Neuronal stem cell (in vitro differentiated cells): Measurements from ENCODE around the gene LY86.

Experiments
- DNase-seq: peaks from one replicate; pipeline ENCODE4 v3.0.0-alpha.2; 2013; ENCODE audit warnings: low spot score
- H2AFZ ChIP-seq: one replicate; pipeline ENCODE4 v1.6.1; 2013; ENCODE audit warnings: mild to moderate bottlenecking, low read length, inconsistent platforms
- H2AK5ac ChIP-seq: 2 replicates; pipeline ENCODE4 v1.6.1; 2013; ENCODE audit warnings: low read depth, mild to moderate bottlenecking, inconsistent platforms, low read length, moderate library complexity, mixed read lengths
- H2BK120ac ChIP-seq: 2 replicates; pipeline ENCODE4 v1.6.1; 2013; ENCODE audit warnings: low read depth, mild to moderate bottlenecking, inconsistent platforms, low read length, moderate library complexity, mixed read lengths
- H2BK12ac ChIP-seq: one replicate; pipeline ENCODE4 v1.6.1; 2013; ENCODE audit warnings: low read length, inconsistent platforms
- H2BK15ac ChIP-seq: 2 replicates; pipeline ENCODE4 v1.6.1; 2013; ENCODE audit warnings: mild to moderate bottlenecking, low read length, inconsistent platforms, mixed read lengths
- H2BK5ac ChIP-seq: one replicate; pipeline ENCODE4 v1.6.1; 2013; ENCODE audit warnings: inconsistent platforms, mild to moderate bottlenecking, low read length, moderate library complexity
- H3K14ac ChIP-seq: one replicate; pipeline ENCODE4 v1.6.1; 2013; ENCODE audit warnings: low read length, inconsistent platforms
- H3K18ac ChIP-seq: 2 replicates; pipeline ENCODE4 v1.6.1; 2013; ENCODE audit warnings: low read length, inconsistent platforms
- H3K23ac ChIP-seq: 2 replicates; pipeline ENCODE4 v1.6.1; 2013; ENCODE audit warnings: low read depth, mild to moderate bottlenecking, mixed read lengths, low read length, inconsistent platforms; ENCODE audit not compliant: poor library complexity
- H3K27ac ChIP-seq: replicated peaks from 3 replicates; pipeline ENCODE4 v1.5.1; 2013; ENCODE audit warnings: low read length, inconsistent platforms
- H3K27me3 ChIP-seq, 3 experiments: 2 replicates each; pipeline ENCODE4 v1.6.1; 2013; ENCODE audit warnings: low read length in 3 of 3, mild to moderate bottlenecking in 2 of 3, inconsistent platforms in 1 of 3, low read depth in 1 of 3, mixed read lengths in 1 of 3, moderate library complexity in 1 of 3; ENCODE audit not compliant: control insufficient read depth in 3 of 3, insufficient read depth in 3 of 3
- H3K36me3 ChIP-seq, 2 donors: replicated peaks in 1 of 2; 2 replicates each; pipeline ENCODE4 v1.6.1; 2013; ENCODE audit warnings: low read length in 2 of 2; ENCODE audit not compliant: control insufficient read depth in 2 of 2, insufficient read depth in 2 of 2
- H3K4ac ChIP-seq: 2 replicates; pipeline ENCODE4 v1.6.1; 2013; ENCODE audit warnings: inconsistent platforms, mild to moderate bottlenecking, low read length, moderate library complexity
- H3K4me1 ChIP-seq, 2 donors: 1 replicate in 1 of 2; 2 replicates in 1 of 2; pipeline ENCODE4 v1.6.1; 2013; ENCODE audit warnings: low read length in 2 of 2, low read depth in 1 of 2; ENCODE audit not compliant: control insufficient read depth in 2 of 2, insufficient read depth in 1 of 2
- H3K4me2 ChIP-seq: one replicate; pipeline ENCODE4 v1.6.1; 2013; ENCODE audit warnings: mild to moderate bottlenecking, low read length, inconsistent platforms; ENCODE audit not compliant: insufficient read depth, poor library complexity, severe bottlenecking
- H3K4me3 ChIP-seq, 2 donors: 2 replicates each; pipeline ENCODE4 v1.5.1; 2013; ENCODE audit warnings: low read length in 2 of 2, mild to moderate bottlenecking in 2 of 2, inconsistent platforms in 1 of 2, moderate library complexity in 1 of 2
- H3K79me1 ChIP-seq: one replicate; pipeline ENCODE4 v1.6.1; 2013; ENCODE audit warnings: low read depth, mild to moderate bottlenecking, inconsistent platforms, low read length, moderate library complexity
- H3K9ac ChIP-seq: one replicate; pipeline ENCODE4 v1.6.1; 2013; ENCODE audit warnings: mild to moderate bottlenecking, low read depth, low read length, inconsistent platforms; ENCODE audit not compliant: poor library complexity
- H3K9me3 ChIP-seq, 2 donors: replicated peaks in 1 of 2; 2 replicates each; pipeline versions ENCODE3 to v1.6.1; 2013; ENCODE audit warnings: low read length in 2 of 2, mild to moderate bottlenecking in 2 of 2, inconsistent platforms in 1 of 2, low read depth in 1 of 2, mixed read lengths in 1 of 2, moderate library complexity in 1 of 2; ENCODE audit not compliant: control insufficient read depth in 2 of 2, insufficient read depth in 1 of 2
- H4K8ac ChIP-seq: one replicate; pipeline ENCODE4 v1.6.1; 2013; ENCODE audit warnings: low read depth, mild to moderate bottlenecking, inconsistent platforms, low read length, moderate library complexity
- H4K91ac ChIP-seq: one replicate; pipeline ENCODE4 v1.6.1; 2013; ENCODE audit warnings: low read length, low read depth, mild to moderate bottlenecking, inconsistent platforms; ENCODE audit not compliant: poor library complexity
- WGBS, 2 donors: extraction: QIAGEN DNeasy Blood & Tissue Kit; methylation state at CpG; one replicate each; pipeline ENCODE4 v1.1.7; 2013; ENCODE audit warnings: missing lambda C conversion rate in 2 of 2, mixed read lengths in 1 of 2; ENCODE audit not compliant: insufficient read length in 2 of 2, insufficient replicate concordance in 1 of 2; ENCODE audit errors: extremely low coverage in 2 of 2; 5-methylcytosine and 5-hydroxymethylcytosine counted together

LY86 gene

DNA sequence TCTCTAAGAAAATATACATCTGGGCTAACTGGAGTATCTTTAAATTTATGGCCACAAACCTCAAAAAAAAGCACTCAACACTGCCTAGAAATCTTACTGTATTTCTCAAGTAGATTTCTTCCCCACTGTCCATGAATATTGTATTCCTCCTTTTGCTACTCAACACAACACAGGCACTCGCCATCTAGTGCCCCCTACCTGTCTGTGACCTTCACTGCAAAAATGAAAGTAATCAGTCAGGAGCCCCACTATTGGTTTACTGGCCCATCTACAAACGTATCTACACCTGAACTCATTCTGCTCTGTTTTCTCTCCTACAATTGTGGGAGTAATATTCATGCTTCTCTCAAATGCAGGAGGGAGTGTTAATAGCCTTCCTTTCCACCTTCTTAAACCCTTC lies 58.3 kb downstream of the LY86 start:
- H3K4me3 ChIP-seq: no peak overlapping the region
- H2BK15ac ChIP-seq: no peak overlapping the region
- H3K23ac ChIP-seq: no peak overlapping the region
- H3K4ac ChIP-seq: no peak overlapping the region
- no peak overlapping the region for H2AFZ ChIP-seq
- H3K79me1 ChIP-seq: no peaks in the 10 kb centered on the region
- peaks cover 0 to 3% of the 10 kb centered on the region in 2 donors for H3K9me3 ChIP-seq
- no peak overlapping the region for H4K8ac ChIP-seq
- H3K9ac ChIP-seq: no peak overlapping the region
- H3K14ac ChIP-seq: no peak overlapping the region
- no peak for DNase-seq
- WGBS, 2 donors: no CpG with 5 or more reads among the region's 2 CpGs
- H2BK120ac ChIP-seq: no peak overlapping the region
- H3K18ac ChIP-seq: no peak overlapping the region
- no peak overlapping the region for H2AK5ac ChIP-seq
- no peak overlapping the region for H4K91ac ChIP-seq
- H2BK12ac ChIP-seq: no peak overlapping the region
- H3K27me3 ChIP-seq: no peaks in the 10 kb centered on the region
- H2BK5ac ChIP-seq: no peak overlapping the region
- H3K36me3 ChIP-seq: no peaks in the 10 kb centered on the region
- H3K4me2 ChIP-seq: no peak overlapping the region
- no peak overlapping the region for H3K27ac ChIP-seq
- no peaks in the 10 kb centered on the region for H3K4me1 ChIP-seq

DNA sequence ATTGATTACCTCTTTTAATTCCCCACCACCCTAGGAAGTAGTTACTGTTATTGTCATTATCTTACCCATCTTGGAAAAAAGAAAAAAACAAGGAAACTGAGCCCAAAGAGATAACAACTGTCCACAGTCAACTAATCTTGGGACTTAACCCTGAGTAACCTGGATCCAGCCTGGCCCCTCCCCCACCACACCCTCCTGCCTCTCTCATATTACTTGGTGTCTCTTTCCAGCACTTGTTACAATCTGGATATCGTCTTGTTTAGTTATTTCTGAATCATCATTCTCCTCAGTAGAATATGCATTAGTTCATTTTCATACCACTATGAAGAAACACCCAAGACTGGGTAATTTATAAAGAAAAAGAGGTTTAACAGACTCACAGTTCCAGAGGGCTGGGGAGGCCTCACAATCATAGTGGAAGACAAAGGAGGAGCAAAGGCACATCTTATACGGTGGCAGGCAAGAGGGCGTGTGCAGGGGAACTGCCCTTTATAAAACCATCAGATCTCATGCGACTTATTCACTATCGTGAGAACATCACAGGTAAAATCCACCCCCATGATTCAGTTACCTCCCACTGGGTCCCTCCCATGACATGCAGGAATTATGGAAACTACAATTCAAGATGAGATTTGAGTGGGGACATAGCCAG lies 60.3 kb downstream of the LY86 start:
- no peak overlapping the region for H4K91ac ChIP-seq
- no peak overlapping the region for H3K4me3 ChIP-seq
- H3K36me3 ChIP-seq: no peaks in the 10 kb centered on the region
- no peak overlapping the region for H2BK15ac ChIP-seq
- WGBS, 2 donors: no CpG with 5 or more reads among the region's 5 CpGs
- H2BK12ac ChIP-seq: no peak overlapping the region
- H3K9me3 ChIP-seq: peaks cover 0 to 3% of the 10 kb centered on the region in 2 donors
- no peak overlapping the region for H3K4me2 ChIP-seq
- no peak overlapping the region for H2BK5ac ChIP-seq
- H3K79me1 ChIP-seq: no peaks in the 10 kb centered on the region
- no peak overlapping the region for H3K18ac ChIP-seq
- H3K4me1 ChIP-seq: no peaks in the 10 kb centered on the region
- H3K14ac ChIP-seq: no peak overlapping the region
- H3K23ac ChIP-seq: no peak overlapping the region
- no peak overlapping the region for H2AK5ac ChIP-seq
- no peak for DNase-seq
- H3K9ac ChIP-seq: no peak overlapping the region
- H3K4ac ChIP-seq: no peak overlapping the region
- no peak overlapping the region for H4K8ac ChIP-seq
- H2BK120ac ChIP-seq: no peak overlapping the region
- H3K27ac ChIP-seq: no peak overlapping the region
- H2AFZ ChIP-seq: no peak overlapping the region
- no peaks in the 10 kb centered on the region for H3K27me3 ChIP-seq

DNA sequence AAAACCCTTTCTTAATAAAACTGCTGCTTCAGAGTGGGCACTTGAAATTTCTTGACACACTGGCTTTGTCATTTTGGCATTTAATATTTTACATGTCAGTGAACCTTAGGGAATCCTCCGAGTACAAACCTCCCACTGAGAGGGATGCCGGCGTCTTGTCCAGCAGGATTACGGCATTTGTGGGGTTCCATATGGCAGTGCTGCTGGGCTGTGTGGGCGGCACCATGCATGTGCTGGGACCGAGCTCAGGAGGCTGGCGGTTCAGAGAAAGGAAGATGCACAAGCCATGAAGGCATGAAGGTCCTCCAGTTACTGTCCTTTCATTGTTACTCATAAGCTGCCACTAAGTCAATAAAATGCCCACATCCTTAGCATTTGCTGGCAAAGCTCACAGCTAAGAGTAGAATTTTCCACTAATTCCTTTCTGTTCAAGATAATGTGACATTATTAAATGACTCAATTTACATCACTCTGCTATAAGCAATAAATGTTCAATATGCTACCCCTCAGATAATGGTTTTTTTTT lies 61.4 kb downstream of the LY86 start:
- Histone ChIP-seq H3K4ac (no peak overlapping the region), H3K14ac (no peak overlapping the region), H2BK5ac (no peak overlapping the region), H3K9ac (no peak overlapping the region), H2BK120ac (no peak overlapping the region), H3K4me1 (no peaks in the 10 kb centered on the region), H3K23ac (no peak overlapping the region), H2AK5ac (no peak overlapping the region), H3K4me3 (no peak overlapping the region), H2BK15ac (no peak overlapping the region), H3K4me2 (no peak overlapping the region), H4K91ac (no peak overlapping the region), H3K27ac (no peak overlapping the region), H2AFZ (no peak overlapping the region), H3K18ac (no peak overlapping the region), H2BK12ac (no peak overlapping the region), H4K8ac (no peak overlapping the region), H3K27me3 (no peaks in the 10 kb centered on the region), H3K79me1 (no peaks in the 10 kb centered on the region), H3K9me3 (peaks cover 0 to 3% of the 10 kb centered on the region in 2 donors), H3K36me3 (no peaks in the 10 kb centered on the region)
- DNase-seq: no peak
- no CpG with 5 or more reads among the region's 7 CpGs for WGBS, 2 donors

DNA sequence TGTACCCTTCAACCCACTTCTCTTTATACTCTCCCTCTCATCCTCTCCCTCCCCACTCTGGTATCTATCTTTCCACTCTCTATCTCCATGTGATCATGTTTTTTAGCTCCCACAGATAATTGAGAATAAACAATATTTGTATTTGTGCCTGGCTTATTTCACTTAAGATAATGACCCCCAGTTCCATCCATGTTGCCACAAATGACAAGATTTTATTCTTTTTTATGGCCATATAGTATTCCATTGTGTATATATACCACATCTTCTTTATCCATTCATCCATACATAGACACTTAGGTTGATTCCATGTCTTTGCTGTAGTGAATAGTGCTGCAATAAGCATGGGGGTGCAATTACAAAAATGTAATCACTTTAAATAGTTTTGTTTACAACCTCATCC lies 62.3 kb downstream of the LY86 start:
- H2BK12ac ChIP-seq: no peak overlapping the region
- peaks cover 3 to 4% of the 10 kb centered on the region in 2 donors for H3K4me1 ChIP-seq
- H3K36me3 ChIP-seq: no peaks in the 10 kb centered on the region
- H3K14ac ChIP-seq: no peak overlapping the region
- H2AK5ac ChIP-seq: no peak overlapping the region
- H3K4me2 ChIP-seq: no peak overlapping the region
- H2BK15ac ChIP-seq: no peak overlapping the region
- H4K8ac ChIP-seq: no peak overlapping the region
- no peaks in the 10 kb centered on the region for H3K27me3 ChIP-seq
- H4K91ac ChIP-seq: no peak overlapping the region
- H3K18ac ChIP-seq: no peak overlapping the region
- no peak overlapping the region for H2BK5ac ChIP-seq
- H3K79me1 ChIP-seq: no peaks in the 10 kb centered on the region
- H2AFZ ChIP-seq: no peak overlapping the region
- no peak overlapping the region for H2BK120ac ChIP-seq
- no peak overlapping the region for H3K4me3 ChIP-seq
- no peak overlapping the region for H3K9ac ChIP-seq
- H3K4ac ChIP-seq: no peak overlapping the region
- H3K9me3 ChIP-seq: peaks cover 0 to 3% of the 10 kb centered on the region in 2 donors
- DNase-seq: no peak
- H3K27ac ChIP-seq: no peak overlapping the region
- H3K23ac ChIP-seq: no peak overlapping the region
